T-helper 1 cell treated with Interleukin-12 subunit alpha and Interleukin-12 subunit beta and Interleukin-4 antibody, amounts not matched to agents 30 μg/mL and 1 μg/mL, for 36 hours (primary cell): ENCODE results near the gene SELENOO.
"Not testable (repeated sequence)": the region's sequence is repeated elsewhere in the genome, so short reads cannot be mapped to it uniquely, and the experiment has no call there.

ENCODE experiments used
- H3K27ac Mint-ChIP-seq: one replicate; pipeline ENCODE4 v1.8.0; 2021; ENCODE audit warnings: mild to moderate bottlenecking, mixed read lengths
- H3K27me3 Mint-ChIP-seq: one replicate; pipeline ENCODE4 v1.8.0; 2021; ENCODE audit warnings: low read depth, mixed read lengths
- H3K36me3 Mint-ChIP-seq: one replicate; pipeline ENCODE4 v1.8.0; 2021; ENCODE audit warnings: low read depth, mixed read lengths
- H3K4me1 Mint-ChIP-seq: one replicate; pipeline ENCODE4 v1.8.0; 2021; ENCODE audit warnings: low read depth, mixed read lengths
- H3K4me3 Mint-ChIP-seq: one replicate; pipeline ENCODE4 v1.8.0; 2021; ENCODE audit warnings: mild to moderate bottlenecking, moderate library complexity, mixed read lengths
- H3K9me3 Mint-ChIP-seq: one replicate; pipeline ENCODE4 v1.8.0; 2021; ENCODE audit warnings: mixed read lengths

SELENOO gene

DNA sequence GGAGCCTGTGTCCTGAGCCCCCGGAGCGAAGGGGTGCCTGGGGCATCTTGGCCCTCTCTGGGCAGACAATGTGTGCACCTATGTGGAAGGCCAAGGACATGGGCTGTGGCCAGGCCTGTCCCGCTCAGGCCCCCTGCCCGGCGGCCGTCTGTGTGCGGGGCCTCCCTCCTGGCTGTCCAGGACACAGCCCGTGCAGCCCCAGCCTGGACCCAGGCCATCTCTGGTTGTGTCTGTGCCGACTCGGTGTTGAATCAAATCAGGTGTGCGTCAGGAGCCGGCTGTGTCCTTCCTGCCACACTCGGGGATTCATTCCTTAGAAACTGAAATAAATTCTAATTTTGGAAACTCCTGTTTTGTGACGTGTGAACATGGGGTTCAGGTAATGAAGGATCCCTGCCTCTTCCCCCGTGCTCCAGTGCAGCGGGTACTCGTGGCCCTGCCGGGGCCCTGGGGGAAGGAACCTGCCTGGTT is 1.5 kb upstream of the SELENOO start:
- Mint-ChIP-seq H3K27ac (no peak overlapping the region), H3K4me3 (peak overlapping the region; percentile 56), H3K27me3 (no peaks in the 10 kb centered on the region), H3K4me1 (peaks cover 13% of the 10 kb centered on the region), H3K36me3 (peaks cover 9% of the 10 kb centered on the region), H3K9me3 (no peaks in the 10 kb centered on the region)

- H3K27ac Mint-ChIP-seq: no peak overlapping the region
- no peaks in the 10 kb centered on the region for H3K9me3 Mint-ChIP-seq
- H3K27me3 Mint-ChIP-seq: no peaks in the 10 kb centered on the region
- peaks cover 12% of the 10 kb centered on the region for H3K36me3 Mint-ChIP-seq
- peaks cover 19% of the 10 kb centered on the region for H3K4me1 Mint-ChIP-seq
- H3K4me3 Mint-ChIP-seq: peak overlapping the region; percentile 56
These were observed 866 bp upstream of the SELENOO start for GRCh38 chr22:50199829-50200460.

DNA sequence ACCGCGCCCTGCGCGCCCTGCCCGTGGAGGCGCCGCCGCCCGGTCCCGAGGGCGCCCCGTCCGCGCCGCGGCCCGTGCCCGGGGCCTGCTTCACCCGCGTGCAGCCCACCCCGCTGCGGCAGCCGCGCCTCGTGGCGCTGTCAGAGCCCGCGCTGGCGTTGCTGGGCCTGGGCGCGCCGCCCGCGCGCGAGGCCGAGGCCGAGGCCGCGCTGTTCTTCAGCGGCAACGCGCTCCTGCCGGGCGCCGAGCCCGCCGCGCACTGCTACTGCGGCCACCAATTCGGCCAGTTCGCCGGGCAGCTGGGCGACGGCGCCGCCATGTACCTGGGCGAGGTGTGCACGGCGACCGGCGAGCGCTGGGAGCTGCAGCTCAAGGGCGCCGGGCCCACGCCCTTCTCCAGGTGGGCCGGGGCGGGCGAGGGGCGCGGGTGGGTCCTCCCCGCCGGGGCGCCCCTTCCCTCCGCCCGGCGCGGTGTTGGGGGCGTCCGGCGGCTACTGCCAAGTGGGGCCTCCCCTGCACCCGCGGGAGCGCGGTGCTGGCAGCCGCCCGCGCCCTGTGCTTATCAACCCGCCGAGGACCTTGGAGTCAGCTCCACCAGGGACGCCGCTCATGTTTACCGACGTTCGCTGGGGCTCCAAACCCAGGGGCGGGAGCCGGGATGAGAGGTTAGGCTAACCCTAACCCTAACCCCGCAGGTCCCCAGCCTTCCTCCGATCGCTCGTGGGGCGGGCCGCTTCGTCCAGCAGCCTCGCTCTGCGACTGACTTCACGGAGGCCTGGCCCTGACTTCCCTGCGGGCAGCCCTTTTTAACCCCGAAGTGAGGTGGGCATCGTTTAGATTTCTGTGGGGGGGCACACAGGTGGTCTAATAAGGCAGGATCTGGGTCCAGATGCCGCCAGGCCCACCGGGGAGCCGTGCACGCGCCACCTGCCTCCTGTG is 649 bp downstream of the SELENOO start:
- Mint-ChIP-seq H3K27ac (peak overlapping the region; percentile 49), H3K36me3 (peaks cover 15% of the 10 kb centered on the region), H3K27me3 (no peaks in the 10 kb centered on the region), H3K9me3 (no peaks in the 10 kb centered on the region), H3K4me3 (peak overlapping the region; percentile 84), H3K4me1 (peaks cover 19% of the 10 kb centered on the region)

DNA sequence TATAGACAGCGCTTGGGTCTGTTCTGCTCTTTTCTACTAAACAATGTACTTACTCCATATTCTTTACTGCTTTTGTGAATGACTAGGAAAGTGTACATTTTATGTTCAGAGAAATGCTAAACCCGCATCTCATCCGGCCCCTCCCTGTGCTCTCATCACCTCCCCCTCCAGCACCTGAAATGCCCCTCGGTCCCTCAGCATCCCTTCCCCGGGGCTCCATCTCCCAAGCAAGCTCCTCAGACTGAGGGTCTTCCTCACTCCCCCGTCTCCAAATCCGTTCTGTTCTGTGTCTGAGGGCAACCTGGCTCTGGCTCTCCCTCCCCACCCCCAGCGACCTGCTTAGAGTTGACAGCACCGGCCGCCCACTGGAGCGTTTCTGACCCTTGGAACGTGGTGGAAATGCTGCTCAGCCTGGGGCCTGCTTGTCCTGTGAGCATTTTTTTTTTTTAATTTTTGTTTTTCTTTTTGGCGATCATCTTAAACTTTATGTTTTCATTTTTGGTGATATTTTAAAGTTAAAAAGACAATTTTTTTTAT is 1.4 kb downstream of the SELENOO start:
- peak overlapping the region; percentile 84 for H3K4me3 Mint-ChIP-seq
- H3K27ac Mint-ChIP-seq: peak overlapping the region; percentile 49
- H3K9me3 Mint-ChIP-seq: no peaks in the 10 kb centered on the region
- no peaks in the 10 kb centered on the region for H3K27me3 Mint-ChIP-seq
- H3K36me3 Mint-ChIP-seq: peaks cover 15% of the 10 kb centered on the region
- H3K4me1 Mint-ChIP-seq: peaks cover 19% of the 10 kb centered on the region

DNA sequence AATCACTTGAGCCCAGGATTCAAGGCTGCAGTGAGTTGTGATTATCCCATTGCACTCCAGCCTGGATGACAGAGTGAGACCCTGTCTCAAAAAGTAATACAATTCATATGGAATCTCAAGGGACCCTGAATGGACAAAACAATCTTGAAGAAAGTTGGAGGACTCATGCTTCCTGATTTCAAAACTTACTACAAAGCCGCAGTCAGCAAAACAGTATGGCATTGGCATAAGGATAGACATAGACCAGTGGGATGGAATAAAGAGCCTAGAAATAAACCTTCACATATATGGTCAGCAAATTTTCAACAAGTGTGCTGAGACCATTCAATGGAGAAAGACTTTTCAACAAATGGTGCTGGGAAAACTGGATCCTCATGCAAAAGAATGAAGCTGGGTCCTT is 2.5 kb downstream of the SELENOO start:
- peaks cover 15% of the 10 kb centered on the region for H3K36me3 Mint-ChIP-seq
- H3K27ac Mint-ChIP-seq: no peak overlapping the region
- no peak overlapping the region for H3K4me3 Mint-ChIP-seq
- no peaks in the 10 kb centered on the region for H3K9me3 Mint-ChIP-seq
- peaks cover 19% of the 10 kb centered on the region for H3K4me1 Mint-ChIP-seq
- H3K27me3 Mint-ChIP-seq: no peaks in the 10 kb centered on the region

- Mint-ChIP-seq H3K4me1 (peaks cover 19% of the 10 kb centered on the region), H3K36me3 (peaks cover 15% of the 10 kb centered on the region), H3K27ac (no peak overlapping the region), H3K9me3 (no peaks in the 10 kb centered on the region), H3K27me3 (no peaks in the 10 kb centered on the region), H3K4me3 (no peak overlapping the region)
These were observed 3.8 kb downstream of the SELENOO start for GRCh38 chr22:50204571-50204970.

- H3K27me3 Mint-ChIP-seq, H3K9me3 Mint-ChIP-seq, H3K4me3 Mint-ChIP-seq, H3K27ac Mint-ChIP-seq: not testable (repeated sequence)
- H3K36me3 Mint-ChIP-seq: peaks cover 18% of the 10 kb centered on the region
- H3K4me1 Mint-ChIP-seq: peaks cover 20% of the 10 kb centered on the region
These were observed 4.2 kb downstream of the SELENOO start for GRCh38 chr22:50204998-50205397.

- Mint-ChIP-seq H3K27me3 (no peaks in the 10 kb centered on the region), H3K36me3 (peaks cover 18% of the 10 kb centered on the region), H3K9me3 (no peaks in the 10 kb centered on the region), H3K27ac (no peak overlapping the region), H3K4me1 (peaks cover 20% of the 10 kb centered on the region), H3K4me3 (no peak overlapping the region)
These were observed 5.2 kb downstream of the SELENOO start for GRCh38 chr22:50205781-50206569.

DNA sequence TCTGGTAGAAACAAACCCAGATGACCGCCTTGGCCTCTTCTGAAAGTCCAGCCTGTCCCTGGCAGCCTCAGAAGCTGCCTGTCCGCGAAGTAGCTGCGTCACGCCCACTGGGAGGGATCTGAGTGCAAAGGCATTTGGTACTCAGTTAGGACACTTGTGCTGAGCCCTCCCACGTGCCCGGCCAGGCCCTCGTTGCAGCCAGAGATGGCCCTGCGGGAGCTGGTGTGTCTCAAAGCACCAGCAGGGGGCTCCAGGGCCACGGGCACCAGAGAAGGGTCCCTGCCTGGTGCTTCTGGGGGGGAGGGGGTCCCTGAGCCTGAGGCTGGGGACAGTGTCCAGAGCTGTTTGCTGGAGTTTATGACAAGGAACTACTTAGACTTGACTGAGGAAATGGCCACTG is 5.8 kb downstream of the SELENOO start:
- H3K4me3 Mint-ChIP-seq: no peak overlapping the region
- no peaks in the 10 kb centered on the region for H3K9me3 Mint-ChIP-seq
- no peaks in the 10 kb centered on the region for H3K27me3 Mint-ChIP-seq
- peaks cover 21% of the 10 kb centered on the region for H3K36me3 Mint-ChIP-seq
- H3K4me1 Mint-ChIP-seq: peaks cover 22% of the 10 kb centered on the region
- H3K27ac Mint-ChIP-seq: no peak overlapping the region

DNA sequence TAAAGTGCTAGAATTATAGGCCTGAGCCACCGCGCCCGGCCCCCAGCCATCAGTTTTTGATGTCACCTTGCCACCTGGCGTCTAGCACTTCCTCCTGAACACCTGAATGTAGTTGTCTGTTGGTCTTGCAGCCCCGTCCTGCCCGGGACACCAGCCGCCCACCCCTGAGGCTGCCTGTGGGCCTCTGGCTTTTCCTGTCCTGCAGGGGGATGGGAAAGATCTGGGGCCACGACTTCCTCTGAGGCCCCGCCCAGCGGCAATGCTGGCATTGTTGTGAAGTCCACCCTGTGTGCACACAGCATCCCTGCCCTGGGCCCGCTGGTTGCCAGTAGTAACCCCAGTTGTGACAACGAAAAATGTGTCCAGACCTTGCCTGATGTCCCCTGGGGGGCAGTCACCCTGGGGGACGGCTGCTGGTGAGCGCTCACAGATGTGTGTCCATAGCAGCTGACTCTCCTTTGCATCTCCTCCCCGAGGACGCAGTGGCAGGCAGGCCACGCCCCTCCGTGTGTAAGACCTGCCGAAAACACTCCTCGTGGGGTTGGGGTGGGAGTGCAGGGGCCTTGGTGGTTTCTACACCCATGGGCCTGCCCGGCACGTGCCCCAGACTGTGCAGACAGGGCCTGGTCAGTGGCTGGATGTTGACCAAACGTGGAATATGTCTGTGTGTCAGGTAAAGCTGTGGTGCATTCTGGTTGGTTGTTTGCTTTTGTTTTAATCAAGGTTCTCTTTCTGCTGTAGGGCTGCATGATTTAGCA is 6.8 kb downstream of the SELENOO start:
- no peak overlapping the region for H3K4me3 Mint-ChIP-seq
- H3K27ac Mint-ChIP-seq: no peak overlapping the region
- peaks cover 14% of the 10 kb centered on the region for H3K4me1 Mint-ChIP-seq
- no peaks in the 10 kb centered on the region for H3K9me3 Mint-ChIP-seq
- H3K36me3 Mint-ChIP-seq: peaks cover 17% of the 10 kb centered on the region
- no peaks in the 10 kb centered on the region for H3K27me3 Mint-ChIP-seq

- no peaks in the 10 kb centered on the region for H3K27me3 Mint-ChIP-seq
- H3K4me3 Mint-ChIP-seq: no peak overlapping the region
- H3K27ac Mint-ChIP-seq: no peak overlapping the region
- peaks cover 23% of the 10 kb centered on the region for H3K36me3 Mint-ChIP-seq
- H3K9me3 Mint-ChIP-seq: no peaks in the 10 kb centered on the region
- peaks cover 13% of the 10 kb centered on the region for H3K4me1 Mint-ChIP-seq
These were observed 7.7 kb downstream of the SELENOO start for GRCh38 chr22:50208430-50208938.

- Mint-ChIP-seq H3K36me3 (peaks cover 24% of the 10 kb centered on the region), H3K27me3 (no peaks in the 10 kb centered on the region), H3K9me3 (no peaks in the 10 kb centered on the region), H3K27ac (peak overlapping the region; percentile 16), H3K4me1 (peaks cover 15% of the 10 kb centered on the region), H3K4me3 (no peak overlapping the region)
These were observed 8.4 kb downstream of the SELENOO start for GRCh38 chr22:50208939-50209892.

DNA sequence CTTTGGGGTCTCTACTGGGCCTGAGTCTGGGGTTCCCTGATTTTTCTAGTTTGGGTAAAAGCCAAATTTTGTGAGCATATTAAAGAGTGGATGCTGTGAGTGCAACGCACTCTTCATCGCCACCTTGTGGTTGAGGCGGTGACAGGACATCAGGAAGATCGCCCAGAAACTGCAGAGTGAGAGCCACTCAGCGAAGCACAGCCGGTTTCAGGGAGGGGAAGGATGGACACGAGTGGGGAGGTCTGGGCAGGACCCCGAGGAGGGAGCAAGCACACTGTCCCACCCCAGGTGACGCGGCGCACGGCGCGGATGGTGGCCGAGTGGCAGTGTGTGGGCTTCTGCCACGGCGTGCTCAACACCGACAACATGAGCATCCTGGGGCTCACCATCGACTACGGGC is 9.1 kb downstream of the SELENOO start:
- Mint-ChIP-seq H3K4me3 (no peak overlapping the region), H3K27me3 (no peaks in the 10 kb centered on the region), H3K27ac (peak overlapping the region; percentile 16), H3K9me3 (no peaks in the 10 kb centered on the region), H3K4me1 (peaks cover 12% of the 10 kb centered on the region), H3K36me3 (peaks cover 25% of the 10 kb centered on the region)
